ENCODE data around the gene RNF225. TPM values are rescaled to one million over a fixed set of nuclear protein-coding genes. Genes with fewer than 3 reads are reported as not detected.
"Not testable (repeated sequence)": the region's sequence is repeated elsewhere in the genome, so short reads cannot be mapped to it uniquely, and the experiment has no call there.

RNF225 gene
- total RNA-seq, 1 experiment from 2014 or later, result not detected

DNA sequence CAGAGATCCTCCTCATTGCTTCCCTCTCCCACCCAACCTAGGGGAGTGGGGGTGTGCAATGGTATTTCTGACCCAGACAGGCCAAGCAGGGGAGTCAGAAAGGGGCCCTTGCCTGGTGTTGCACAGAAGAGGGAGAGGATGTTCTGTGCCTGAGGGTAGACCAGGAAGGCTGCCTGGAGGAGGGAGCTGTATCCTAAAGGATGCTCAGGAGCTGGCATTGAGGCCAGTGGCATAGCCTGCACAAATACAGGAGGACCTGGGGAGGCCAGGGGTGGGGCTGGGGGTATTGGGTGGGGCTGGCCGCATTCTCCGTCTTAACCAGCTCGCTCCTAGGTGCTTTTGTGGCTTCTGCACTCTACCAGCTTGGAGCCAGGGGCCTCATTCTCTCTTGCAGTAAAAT, 4.4 kb downstream of the RNF225 start:
- in situ Hi-C loops (cut with HindIII; ENCODE audit: low pct_unique_long_range_greater_than_20kb, low sequenced_read_pairs), result no loop called here
- DNase-seq (ENCODE audit: low read depth, low spot score), result no peak

DNA sequence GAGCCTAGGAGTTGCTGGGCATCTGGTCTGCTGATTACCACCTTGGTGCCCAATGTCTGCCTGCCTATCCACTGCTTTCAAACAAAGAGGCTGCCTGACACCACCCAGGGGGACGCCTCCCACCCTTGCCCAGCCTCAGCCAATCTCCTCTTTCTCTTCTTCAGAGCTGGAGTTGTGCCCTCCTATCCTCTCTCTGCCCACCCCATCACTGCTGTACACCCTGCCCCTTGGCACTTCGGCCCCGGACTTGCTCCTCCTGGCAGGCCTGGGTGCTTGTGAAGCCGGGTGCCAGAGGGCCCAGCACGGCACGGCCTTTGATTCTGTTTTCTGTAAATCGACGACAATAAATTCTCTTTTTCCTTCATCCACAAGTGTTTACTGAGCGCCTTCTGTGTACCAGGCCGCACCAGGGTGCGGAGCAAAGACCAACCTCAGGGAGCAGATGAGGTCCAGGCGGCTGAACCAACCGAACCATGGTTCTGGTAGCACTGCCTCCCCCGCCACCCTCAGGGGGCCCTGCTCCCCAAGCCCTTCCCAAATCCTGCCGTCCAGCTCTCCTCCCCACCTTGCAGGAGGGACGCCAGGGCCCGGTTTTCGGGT, 5.0 kb downstream of the RNF225 start:
- DNase-seq (ENCODE audit: low read depth, low spot score), result no peak
- in situ Hi-C loops (cut with HindIII; ENCODE audit: low pct_unique_long_range_greater_than_20kb, low sequenced_read_pairs), result no loop called here

DNA sequence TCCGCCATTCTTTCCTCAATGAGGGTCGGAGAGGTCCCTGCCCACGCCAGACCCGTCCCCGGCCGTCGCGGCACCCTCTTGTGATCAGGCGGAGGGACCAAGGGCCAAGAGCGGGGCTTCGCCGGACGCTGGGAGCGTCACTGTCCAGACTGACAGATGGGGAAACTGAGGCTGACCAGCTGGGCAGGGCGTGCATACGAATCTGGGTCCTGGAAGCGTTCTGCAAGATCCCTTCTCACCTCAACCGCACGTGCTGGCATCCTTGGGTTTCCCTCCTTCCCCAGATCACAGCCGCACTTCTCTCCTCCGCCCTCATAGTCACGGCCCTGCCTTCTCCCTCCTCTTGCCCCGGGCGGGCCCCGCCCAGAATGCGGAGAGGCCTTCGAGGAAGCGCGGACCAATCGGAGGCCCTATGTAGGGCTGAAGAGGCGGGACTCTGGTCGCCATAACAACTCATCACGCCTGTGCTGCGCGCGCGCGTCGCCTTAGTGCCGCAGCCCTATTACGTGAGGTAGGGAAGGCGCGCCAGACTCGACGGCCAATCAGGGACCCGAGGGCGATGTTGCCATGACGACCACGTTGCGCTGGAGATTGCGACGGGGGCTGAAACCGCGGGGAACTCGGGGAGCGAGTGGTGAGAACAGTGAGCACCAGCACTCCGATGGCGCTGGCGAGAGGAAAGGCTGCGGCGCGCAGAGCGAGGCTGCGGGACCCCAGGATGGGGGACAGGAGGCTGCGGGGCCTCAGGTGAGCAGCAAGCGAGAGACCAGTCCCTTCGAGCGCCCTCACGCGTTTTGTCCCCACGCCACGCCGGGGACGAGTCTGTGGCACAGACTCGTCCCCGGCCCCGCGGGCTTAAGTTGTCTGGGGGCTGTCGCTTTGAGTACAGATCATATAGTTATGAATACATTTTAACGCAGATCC, 5.7 kb downstream of the RNF225 start:
- in situ Hi-C loops (cut with HindIII; ENCODE audit: low pct_unique_long_range_greater_than_20kb, low sequenced_read_pairs), result no loop called here

DNA sequence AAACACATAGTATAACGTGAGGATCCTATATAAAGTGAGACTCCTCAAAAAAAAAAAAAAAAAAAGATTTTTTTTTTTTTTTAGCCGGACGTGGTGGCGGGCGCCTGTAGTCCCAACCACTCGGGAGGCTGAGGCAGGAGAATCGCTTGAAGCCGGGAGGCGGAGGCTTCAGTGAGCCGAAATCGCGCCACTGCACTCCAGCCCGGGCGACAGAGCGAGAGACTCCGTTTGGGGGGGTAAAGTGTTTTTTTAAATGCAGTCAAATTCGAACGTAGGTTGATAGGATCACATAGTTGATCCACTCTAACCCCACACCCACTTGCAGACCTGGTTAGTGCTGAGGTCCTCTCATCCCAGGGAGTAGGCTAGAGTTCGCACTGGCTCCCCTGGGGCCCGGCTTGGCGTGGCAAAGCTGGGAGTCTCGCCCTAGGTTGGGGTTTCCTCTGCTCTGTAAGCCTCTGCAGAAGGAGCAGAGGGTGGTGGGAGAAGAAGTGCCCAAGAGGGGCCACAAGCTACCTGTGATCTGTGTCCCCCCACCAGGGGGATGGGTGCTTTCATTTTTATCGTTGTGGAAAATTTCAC, 6.5 kb downstream of the RNF225 start:
- in situ Hi-C loops (cut with HindIII; ENCODE audit: low pct_unique_long_range_greater_than_20kb, low sequenced_read_pairs), result no loop called here
- DNase-seq (ENCODE audit: low read depth, low spot score), result no peak

More for the DNA sequence above, 5.7 kb downstream of the RNF225 start:
- DNase-seq (ENCODE audit: low read depth, low spot score), result peak; percentile 98

DNA sequence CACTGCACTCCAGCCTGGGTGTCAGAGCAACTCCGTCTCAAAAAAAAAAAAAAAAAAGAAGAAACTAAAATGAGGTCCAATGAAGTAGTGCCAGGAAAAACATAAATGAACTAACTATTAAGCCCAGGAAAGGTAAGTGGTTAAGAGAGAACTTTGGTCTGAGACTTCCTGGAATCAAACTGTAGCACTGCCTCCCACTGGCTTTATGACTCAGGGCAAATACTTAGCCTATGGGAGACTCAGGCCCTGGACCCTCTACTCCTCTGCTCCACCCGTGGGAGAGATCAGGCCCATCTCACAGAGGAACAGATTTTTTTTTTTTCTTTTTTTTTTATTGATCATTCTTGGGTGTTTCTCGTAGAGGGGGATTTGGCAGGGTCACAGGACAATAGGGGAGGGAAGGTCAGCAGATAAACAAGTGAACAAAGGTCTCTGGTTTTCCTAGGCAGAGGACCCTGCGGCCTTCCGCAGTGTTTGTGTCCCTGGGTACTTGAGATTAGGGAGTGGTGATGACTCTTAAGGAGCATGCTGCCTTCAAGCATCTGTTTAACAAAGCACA, 8.5 kb downstream of the RNF225 start:
- in situ Hi-C loops (cut with HindIII; ENCODE audit: low pct_unique_long_range_greater_than_20kb, low sequenced_read_pairs); DNase-seq (ENCODE audit: low read depth, low spot score): not testable (repeated sequence)

DNA sequence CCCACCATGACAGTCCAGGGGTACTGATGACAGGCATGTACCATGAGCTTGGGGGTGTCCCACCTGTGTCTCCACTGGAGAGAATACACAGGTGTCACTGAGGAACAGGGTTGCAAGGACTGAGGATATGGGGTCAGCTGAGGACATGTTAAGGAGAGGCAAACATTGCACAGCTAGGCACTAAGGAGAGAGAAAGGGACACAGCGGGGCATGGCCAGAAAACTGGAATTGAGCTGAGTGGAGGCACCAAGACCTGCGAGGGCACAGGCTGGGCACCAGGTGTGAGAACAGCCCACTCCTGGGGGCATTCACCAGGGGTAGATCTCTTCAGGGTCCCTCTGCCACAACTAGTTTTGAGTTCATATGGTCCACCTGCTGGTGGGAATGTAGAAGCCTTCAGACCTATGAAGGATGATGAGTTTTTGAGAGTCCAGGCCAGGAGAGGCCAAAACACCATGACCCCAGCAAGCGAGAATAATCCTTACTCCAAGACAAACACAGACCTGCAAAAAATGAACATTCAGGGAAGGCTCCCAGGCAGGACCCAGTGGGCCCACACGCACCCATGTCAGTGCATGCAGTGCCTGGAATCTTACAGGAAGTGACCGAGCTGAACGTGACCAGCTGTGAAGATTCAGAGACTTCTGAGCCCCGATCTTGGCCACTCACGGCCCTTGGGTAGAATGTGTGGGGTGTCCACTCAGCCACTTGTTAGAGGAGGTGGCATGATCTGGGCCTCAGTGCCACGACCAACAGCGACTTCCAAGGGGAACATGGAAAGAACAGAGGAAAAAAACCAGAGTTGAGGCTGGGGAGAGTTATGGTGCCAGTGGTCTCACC, 11.6 kb downstream of the RNF225 start:
- DNase-seq (ENCODE audit: low read depth, low spot score), result peak; percentile 37
- in situ Hi-C loops (cut with HindIII; ENCODE audit: low pct_unique_long_range_greater_than_20kb, low sequenced_read_pairs), result no loop called here

DNA sequence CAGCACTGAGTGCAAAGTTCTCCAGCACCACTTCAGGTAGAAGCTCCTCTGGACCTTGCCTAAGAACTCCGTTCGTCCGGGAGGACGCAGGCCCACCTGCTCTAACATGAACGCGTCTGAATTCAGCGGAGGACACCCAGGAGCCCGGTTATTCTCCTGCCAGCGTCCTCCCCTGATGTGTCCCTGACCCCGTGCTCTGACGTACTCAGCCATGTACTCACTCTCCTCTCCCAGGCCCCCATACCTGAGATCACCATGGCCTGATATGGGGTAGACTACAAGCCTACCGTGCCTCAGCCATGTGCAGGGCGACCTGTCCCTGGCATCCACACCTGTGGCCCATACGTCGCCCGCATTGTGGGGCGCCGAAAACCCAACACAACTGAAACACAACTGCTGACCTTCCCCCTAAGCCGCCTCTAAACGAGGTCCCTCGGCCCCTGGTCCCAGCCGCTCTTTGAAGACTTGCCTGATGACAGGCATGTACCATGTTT, 12.2 kb downstream of the RNF225 start:
- DNase-seq (ENCODE audit: low read depth, low spot score), result no peak

DNA sequence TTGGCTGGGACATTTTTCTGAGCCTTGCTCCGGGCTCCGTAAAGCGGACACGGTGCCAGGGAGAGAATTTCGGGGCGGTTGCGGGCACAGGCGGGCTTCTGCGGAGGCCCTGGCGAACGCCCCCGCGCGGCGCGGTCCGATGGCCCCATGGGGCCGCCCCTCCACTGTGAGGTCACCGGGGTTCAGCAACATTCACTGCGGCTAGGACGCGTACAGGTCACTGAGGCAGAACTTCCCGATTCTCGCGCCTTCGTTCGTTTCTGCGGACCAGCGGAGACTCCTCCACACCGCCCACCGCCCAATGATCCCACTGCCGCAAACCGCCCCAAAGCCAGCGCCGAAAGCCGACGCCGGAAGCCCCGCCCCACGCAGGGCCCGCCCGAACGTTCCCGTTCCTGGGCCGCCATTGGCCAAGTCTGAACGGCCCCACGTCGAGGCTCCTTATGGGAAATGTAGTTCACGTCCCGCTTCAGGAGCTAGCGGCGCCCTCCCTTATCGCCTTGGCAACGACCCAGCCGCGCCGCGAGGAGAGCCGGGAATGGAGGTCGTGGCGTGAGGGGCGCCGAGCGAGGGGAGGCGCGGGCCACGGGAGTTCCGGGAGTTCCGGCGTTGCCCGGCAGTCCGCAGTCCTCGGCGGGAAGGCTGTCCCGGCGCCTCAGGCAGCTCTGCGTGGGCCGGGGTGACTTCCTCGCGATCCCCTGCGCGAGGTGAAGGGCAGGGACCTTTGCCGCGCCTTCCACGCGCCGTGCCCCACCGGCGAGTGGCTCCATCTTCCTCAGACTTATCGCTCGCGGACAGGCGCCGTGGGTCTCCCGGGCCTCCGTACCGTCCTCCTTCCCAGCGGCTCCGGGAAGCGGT, 12.9 kb downstream of the RNF225 start, which contains the start of gene ZNF584:
TSS of gene ZNF584 (plus strand) at position 498 of the 858 bp plus-strand sequence. CDS start 499 bp downstream, outside the sequence.
- DNase-seq (ENCODE audit: low read depth, low spot score), result peak; percentile 95
- in situ Hi-C loops (cut with HindIII; ENCODE audit: low pct_unique_long_range_greater_than_20kb, low sequenced_read_pairs), result no loop called here

More for the DNA sequence above, 12.2 kb downstream of the RNF225 start:
- in situ Hi-C loops (cut with HindIII; ENCODE audit: low pct_unique_long_range_greater_than_20kb, low sequenced_read_pairs), result no loop called here

DNA sequence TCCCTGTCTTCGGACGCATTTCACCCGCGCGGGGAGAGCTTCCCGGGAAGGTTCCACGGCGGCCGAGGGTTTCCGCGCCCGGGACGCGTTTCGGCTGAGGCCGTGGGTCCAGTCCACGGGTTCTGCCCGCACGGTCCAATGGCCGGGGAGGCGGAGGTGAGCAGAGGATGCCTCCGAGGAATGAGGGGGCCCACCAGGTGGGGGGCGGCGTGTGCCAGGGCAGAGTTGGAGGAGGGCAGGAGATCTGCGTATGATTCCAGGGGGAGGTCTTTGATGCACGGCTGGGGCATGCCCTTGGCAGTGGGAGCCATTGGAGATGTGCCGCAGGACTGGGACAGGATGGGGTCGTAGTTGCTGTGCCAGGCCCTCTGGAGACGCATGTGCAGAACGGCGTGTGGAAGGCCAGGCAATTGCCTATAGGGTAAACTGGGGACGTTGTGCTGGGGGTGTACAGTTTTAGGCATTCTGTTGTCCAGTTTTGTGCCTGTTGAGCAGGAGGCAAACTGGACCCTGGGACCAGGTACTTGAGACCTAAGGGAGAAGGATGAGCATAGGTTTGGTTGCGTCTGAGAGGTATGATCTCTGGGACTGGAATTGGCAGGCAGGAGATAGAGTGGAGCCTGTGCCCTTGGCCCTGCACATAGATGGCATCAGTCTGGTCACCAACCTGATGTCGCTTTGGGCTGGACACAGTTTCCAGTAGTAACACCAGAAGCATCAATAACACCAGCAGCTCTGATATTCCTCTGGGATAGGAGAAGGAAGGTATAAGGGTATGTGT, 13.7 kb downstream of the RNF225 start:
- in situ Hi-C loops (cut with HindIII; ENCODE audit: low pct_unique_long_range_greater_than_20kb, low sequenced_read_pairs), result no loop called here
- DNase-seq (ENCODE audit: low read depth, low spot score), result peak; percentile 46

DNA sequence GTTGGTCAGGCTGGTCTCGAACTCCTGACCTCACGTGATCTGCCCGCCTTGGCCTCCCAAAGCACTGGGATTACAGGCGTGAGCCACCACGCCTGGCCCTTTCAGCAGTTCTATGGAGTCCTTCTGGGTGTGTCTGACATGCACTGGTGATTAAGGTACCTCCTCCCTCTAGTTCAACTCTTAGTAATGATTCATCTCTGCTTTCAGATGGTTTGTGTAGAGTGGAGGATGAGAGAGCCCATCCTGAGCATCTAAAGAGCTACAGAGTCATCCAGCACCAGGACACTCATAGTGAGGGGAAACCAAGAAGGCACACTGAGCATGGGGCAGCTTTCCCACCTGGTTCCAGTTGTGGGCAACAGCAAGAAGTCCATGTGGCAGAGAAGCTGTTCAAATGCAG, 21.1 kb downstream of the RNF225 start:
- in situ Hi-C loops (cut with HindIII; ENCODE audit: low pct_unique_long_range_greater_than_20kb, low sequenced_read_pairs), result no loop called here
- no peak for DNase-seq (ENCODE audit: low read depth, low spot score)

DNA sequence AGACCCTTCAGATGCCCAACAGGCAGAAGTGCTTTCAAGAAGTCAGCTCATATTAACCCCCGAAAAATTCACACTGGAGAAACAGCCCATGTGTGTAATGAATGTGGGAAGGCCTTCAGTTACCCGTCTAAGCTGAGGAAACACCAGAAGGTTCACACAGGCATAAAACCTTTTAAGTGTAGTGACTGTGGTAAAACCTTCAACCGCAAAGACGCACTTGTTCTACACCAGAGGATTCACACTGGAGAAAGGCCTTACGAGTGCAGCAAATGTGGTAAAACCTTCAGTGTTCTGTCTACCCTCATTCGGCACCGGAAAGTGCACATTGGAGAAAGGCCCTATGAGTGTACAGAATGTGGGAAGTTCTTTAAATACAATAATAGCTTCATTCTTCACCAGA, 21.6 kb downstream of the RNF225 start:
- in situ Hi-C loops (cut with HindIII; ENCODE audit: low pct_unique_long_range_greater_than_20kb, low sequenced_read_pairs), result no loop called here
- no peak for DNase-seq (ENCODE audit: low read depth, low spot score)

DNA sequence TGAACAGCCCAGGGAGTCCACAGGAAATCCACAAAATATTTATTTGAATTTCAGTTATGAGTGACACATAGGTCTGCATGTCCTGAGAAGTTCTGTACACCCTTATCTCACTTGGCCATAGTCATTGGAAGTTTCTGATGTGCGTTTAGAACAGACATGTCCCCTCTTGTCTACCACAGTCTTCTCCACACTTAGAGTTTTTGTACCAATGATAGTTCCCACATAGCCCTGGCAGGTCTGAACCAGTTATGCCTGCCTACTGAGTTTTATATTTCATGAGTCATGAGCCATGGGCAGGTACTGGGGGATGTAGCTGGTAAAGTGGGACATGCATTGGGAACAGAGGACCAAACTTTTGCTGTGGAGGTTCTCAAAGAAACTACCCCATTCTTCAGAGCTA, 33.2 kb downstream of the RNF225 start:
- no peak for DNase-seq (ENCODE audit: low read depth, low spot score)
- in situ Hi-C loops (cut with HindIII; ENCODE audit: low pct_unique_long_range_greater_than_20kb, low sequenced_read_pairs), result no loop called here

DNA sequence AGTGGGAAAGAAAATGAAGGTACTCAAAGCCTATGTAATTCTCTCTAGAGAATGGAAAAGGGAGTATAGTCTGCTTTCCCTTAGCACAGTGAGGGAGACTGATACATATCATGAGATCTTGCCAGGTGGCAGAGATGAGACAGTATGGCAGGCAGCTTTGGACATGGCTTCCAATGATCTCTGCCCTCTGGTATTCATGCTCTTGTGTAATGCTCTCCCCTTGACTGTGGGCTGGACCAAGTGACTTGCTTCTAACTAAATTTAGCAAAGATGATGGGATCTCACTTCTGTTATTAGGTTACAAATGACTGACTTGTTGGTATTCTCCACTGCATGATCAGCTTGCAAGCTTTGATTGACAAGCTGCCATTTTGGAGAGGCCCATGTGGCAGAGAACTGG, 34.3 kb downstream of the RNF225 start:
- in situ Hi-C loops (cut with HindIII; ENCODE audit: low pct_unique_long_range_greater_than_20kb, low sequenced_read_pairs), result no loop called here
- DNase-seq (ENCODE audit: low read depth, low spot score), result no peak

DNA sequence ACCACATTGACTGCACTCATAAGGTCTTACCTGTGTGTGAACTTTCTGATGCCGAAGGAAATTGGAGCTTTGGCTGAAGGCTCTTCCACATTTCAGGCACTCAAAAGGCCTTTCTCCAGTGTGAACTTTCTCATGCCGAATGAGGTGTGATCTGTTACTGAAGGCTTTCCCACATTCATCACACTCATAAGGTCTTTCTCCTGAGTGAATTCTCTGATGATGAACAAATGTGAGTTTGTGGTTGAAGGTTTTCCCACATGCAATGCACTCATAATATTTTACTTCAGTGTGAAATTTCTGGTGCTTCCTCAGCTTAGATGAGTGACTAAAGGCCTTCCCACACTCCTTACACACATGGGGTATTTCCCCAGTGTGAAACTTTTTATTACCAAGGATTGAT, 38.8 kb downstream of the RNF225 start:
- in situ Hi-C loops (cut with HindIII; ENCODE audit: low pct_unique_long_range_greater_than_20kb, low sequenced_read_pairs), result no loop called here
- no peak for DNase-seq (ENCODE audit: low read depth, low spot score)

DNA sequence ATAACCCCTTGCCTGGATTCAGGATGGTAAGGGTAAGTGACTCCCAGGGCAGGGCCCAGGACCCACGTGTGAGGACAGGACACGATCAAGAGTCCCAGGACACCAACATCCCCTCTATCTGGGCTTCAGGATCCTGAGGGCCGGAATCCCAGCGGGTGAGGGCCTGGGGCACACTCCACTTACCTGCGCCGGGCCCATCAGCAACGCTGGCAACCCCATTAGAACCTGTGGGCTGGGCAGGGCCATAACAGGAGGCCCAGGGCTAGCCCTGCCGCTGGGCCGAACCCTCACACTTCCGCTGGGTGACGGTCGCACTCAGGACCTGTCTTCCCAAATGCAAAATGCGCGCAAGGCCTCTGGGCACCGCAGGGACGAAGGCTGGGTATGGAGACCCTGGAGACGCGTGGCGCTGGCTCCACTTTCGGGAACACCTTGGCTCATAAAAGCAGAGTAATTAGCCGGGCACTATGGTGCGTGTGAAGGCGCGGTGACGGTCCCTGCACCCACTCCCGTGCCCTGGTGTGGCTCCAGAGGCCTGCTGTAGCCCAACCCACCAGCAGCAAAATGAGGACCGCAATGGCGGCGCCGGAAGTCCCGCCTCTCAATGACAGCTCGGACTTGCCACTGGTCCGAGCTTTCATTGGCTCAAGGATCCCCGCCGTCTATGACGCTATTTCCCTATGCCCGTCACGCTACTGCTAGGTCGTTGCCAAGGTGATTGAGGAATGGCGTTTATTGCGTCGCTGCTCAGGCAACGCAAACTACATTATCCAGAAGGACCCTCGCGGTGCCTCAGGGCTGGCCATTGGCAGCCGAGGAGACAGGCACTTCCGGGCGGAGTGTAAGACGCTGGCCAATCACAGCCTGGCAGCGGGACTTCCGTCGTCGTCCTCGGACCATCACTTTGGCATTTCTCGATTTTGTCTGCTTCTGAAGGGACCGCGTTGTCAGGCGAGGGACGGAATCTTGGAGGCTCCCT, 44.4 kb downstream of the RNF225 start, which contains the start of gene ZNF132:
TSS of gene ZNF132 (minus strand) at position 578 of the 979 bp plus-strand sequence. CDS start at position 246, 332 bp downstream.
- peak; percentile 64 for DNase-seq (ENCODE audit: low read depth, low spot score)
- in situ Hi-C loops (cut with HindIII; ENCODE audit: low pct_unique_long_range_greater_than_20kb, low sequenced_read_pairs), result no loop called here

All from SK-MEL-5 (cell line).